ENCODE results near the gene NWD2.

DNA sequence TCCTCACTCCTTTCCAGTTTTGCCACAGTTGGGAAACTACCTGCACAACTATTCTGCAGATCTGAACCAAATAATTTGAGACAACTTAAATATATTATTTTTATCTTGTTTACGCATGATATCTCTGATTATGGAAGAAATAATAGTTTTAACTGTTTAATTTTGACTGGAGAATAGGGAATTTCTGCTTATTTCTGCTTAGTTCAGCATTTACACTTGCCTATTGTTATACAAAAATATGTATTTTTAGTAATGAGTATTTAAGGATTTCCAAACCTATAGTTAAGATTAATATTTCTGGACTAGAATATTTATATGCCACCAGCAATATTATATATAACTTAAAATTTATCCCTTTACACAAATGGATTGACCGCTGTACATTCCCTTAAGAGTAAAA lies 125.5 kb downstream of the NWD2 start:
- TF ChIP-seq, protein P1, sequence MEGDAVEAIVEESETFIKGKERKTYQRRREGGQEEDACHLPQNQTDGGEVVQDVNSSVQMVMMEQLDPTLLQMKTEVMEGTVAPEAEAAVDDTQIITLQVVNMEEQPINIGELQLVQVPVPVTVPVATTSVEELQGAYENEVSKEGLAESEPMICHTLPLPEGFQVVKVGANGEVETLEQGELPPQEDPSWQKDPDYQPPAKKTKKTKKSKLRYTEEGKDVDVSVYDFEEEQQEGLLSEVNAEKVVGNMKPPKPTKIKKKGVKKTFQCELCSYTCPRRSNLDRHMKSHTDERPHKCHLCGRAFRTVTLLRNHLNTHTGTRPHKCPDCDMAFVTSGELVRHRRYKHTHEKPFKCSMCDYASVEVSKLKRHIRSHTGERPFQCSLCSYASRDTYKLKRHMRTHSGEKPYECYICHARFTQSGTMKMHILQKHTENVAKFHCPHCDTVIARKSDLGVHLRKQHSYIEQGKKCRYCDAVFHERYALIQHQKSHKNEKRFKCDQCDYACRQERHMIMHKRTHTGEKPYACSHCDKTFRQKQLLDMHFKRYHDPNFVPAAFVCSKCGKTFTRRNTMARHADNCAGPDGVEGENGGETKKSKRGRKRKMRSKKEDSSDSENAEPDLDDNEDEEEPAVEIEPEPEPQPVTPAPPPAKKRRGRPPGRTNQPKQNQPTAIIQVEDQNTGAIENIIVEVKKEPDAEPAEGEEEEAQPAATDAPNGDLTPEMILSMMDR (IDR thresholded peaks at IDR 0.05) = no peak
- no peak for TF ChIP-seq POLR2A (IDR thresholded peaks at IDR 0.05)
